ENCODE results near the gene COL5A1. TPM values are rescaled to one million over a fixed set of nuclear protein-coding genes. Genes with fewer than 3 reads are reported as not detected.

The COL5A1 gene
- total and polyA plus RNA-seq, 11 donors: 7.6 to 91.3 (median 13.4) TPM

DNA sequence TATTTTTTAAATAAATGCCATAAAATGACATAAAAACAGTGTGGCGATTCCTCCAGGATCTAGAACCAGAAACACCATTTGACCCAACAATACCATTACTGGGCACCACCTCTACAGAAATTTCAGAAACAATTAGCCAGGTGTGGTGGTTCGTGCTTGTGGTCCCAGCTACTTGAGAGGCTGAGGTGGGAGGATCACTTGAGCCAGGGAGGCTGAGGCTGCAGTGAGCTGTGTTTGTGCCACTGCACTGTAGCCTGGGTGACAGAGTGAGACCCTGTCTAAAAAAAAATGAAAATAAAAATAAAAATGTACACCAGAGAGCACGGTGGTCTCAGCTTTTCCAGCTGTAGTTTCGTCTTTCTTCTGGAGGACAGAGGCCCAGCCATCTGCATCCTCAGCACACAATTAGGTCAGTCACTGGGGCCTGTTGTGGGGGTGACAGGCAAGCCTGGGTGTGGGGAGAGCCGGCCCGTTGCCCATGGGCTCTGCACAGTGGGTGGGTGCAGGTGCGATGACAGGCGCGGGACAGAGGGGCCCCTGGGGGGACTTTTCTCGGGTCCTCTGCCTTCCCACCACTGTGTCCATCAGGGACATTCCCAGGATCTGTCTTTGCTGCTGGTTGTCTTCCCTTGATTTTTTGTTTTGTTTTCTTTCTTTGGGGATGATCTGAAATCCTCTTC lies 9.8 kb downstream of the COL5A1 start:
- H3K4me3 ChIP-seq: no peak overlapping the region
- peaks cover 0 to 59% (median 7%) of the 10 kb centered on the region in 12 donors for H3K4me1 ChIP-seq
- DNase-seq (peak in 2 of 5 donors; percentile 7 to 13), ATAC-seq (no peak)
- H3K27ac ChIP-seq: peak overlapping the region in 1 of 12 donors; percentile 9
- no peak for TF ChIP-seq POLR2A (IDR thresholded peaks at IDR 0.05)
- TF ChIP-seq, protein P1, sequence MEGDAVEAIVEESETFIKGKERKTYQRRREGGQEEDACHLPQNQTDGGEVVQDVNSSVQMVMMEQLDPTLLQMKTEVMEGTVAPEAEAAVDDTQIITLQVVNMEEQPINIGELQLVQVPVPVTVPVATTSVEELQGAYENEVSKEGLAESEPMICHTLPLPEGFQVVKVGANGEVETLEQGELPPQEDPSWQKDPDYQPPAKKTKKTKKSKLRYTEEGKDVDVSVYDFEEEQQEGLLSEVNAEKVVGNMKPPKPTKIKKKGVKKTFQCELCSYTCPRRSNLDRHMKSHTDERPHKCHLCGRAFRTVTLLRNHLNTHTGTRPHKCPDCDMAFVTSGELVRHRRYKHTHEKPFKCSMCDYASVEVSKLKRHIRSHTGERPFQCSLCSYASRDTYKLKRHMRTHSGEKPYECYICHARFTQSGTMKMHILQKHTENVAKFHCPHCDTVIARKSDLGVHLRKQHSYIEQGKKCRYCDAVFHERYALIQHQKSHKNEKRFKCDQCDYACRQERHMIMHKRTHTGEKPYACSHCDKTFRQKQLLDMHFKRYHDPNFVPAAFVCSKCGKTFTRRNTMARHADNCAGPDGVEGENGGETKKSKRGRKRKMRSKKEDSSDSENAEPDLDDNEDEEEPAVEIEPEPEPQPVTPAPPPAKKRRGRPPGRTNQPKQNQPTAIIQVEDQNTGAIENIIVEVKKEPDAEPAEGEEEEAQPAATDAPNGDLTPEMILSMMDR (IDR thresholded peaks at IDR 0.05): no peak
- H3K27me3 ChIP-seq: no peaks in the 10 kb centered on the region
- H3K9me3 ChIP-seq: no peaks in the 10 kb centered on the region
- peaks cover 0 to 15% (median 0%) of the 10 kb centered on the region in 9 donors for H3K36me3 ChIP-seq
- intact Hi-C loops (cut with DNase I): no loop called here
- WGBS, 4 donors: 68 to 80% (median 74%) methylated on average over 10 of the region's 10 CpGs

- Histone ChIP-seq H3K36me3 (peaks cover 0 to 15% (median 0%) of the 10 kb centered on the region in 9 donors), H3K27me3 (no peaks in the 10 kb centered on the region), H3K9me3 (no peaks in the 10 kb centered on the region), H3K4me1 (peaks cover 0 to 51% (median 5%) of the 10 kb centered on the region in 12 donors), H3K4me3 (no peak overlapping the region), H3K27ac (peak overlapping the region in 2 of 12 donors; percentile 8 to 13)
- TF ChIP-seq POLR2A (IDR thresholded peaks at IDR 0.05): no peak
- TF ChIP-seq, protein P1 (IDR thresholded peaks at IDR 0.05): no peak
- ATAC-seq: no peak
- 71 to 86% (median 82%) methylated on average over 25 to 28 of the region's 28 CpGs for WGBS, 4 donors
- intact Hi-C loops (cut with DNase I): no loop called here
- DNase-seq: peak in 2 of 5 donors; percentile 23 to 42
These were observed 11.0 kb downstream of the COL5A1 start for GRCh38 chr9:134652291-134653225.

GRCh38 chr9:134653259-134654009 lies 11.8 kb downstream of the COL5A1 start:
- peak in 3 of 4 donors; percentile 26 to 49 (median 37) for ATAC-seq

More at GRCh38 chr9:134653259-134654009, 11.8 kb downstream of the COL5A1 start:
- H3K4me3 ChIP-seq: no peak overlapping the region
- WGBS, 4 donors: 74 to 87% (median 79%) methylated on average over 16 to 17 of the region's 17 CpGs
- TF ChIP-seq, protein P1 (IDR thresholded peaks at IDR 0.05): no peak
- no peak for TF ChIP-seq POLR2A (IDR thresholded peaks at IDR 0.05)
- H3K36me3 ChIP-seq: peaks cover 0 to 10% (median 0%) of the 10 kb centered on the region in 9 donors
- no peaks in the 10 kb centered on the region for H3K9me3 ChIP-seq
- H3K27ac ChIP-seq: peak overlapping the region in 2 of 12 donors; percentile 13 to 14
- peaks cover 0 to 48% (median 5%) of the 10 kb centered on the region in 12 donors for H3K4me1 ChIP-seq
- peak in 3 of 5 donors; percentile 43 to 54 (median 44) for DNase-seq
- H3K27me3 ChIP-seq: no peaks in the 10 kb centered on the region
- intact Hi-C loops (cut with DNase I): no loop called here

All from heart left ventricle (tissue), 16 donors.